SK-N-SH treated with all-trans-retinoic acid at 6 μM for 48 hours (cell line): Measurements from ENCODE around the gene REXO1.

Experiments
- ATAC-seq: fragments of 200-7000 bp; cut with Tn5 transposase; 3 replicates; pipeline ENCODE4 v1.9.1; 2020; ENCODE audit warnings: mild to moderate bottlenecking, moderate library complexity
- ARNTL ChIP-seq: fragments of 450-650 bp; formaldehyde crosslinking; IDR thresholded peaks from 2 replicates; pipeline ENCODE4 v1.5.0; 2020; ENCODE audit warnings: low read depth, mild to moderate bottlenecking, moderate library complexity, borderline replicate concordance
- BACH2 ChIP-seq: fragments of 250-450 bp; sonication (Bioruptor Pico); IDR thresholded peaks from 2 replicates; pipeline ENCODE4 v1.9.0; 2021; ENCODE audit warnings: mild to moderate bottlenecking, borderline replicate concordance
- CREB5 ChIP-seq: fragments of 250-450 bp; sonication (Bioruptor Pico); IDR thresholded peaks from 2 replicates; pipeline ENCODE4 v1.5.1; 2020; ENCODE audit warnings: low read depth, mild to moderate bottlenecking, moderate library complexity
- CSDC2 ChIP-seq: fragments of 250-450 bp; sonication (Bioruptor Pico); IDR thresholded peaks from 2 replicates; pipeline ENCODE4 v1.5.0; 2020; ENCODE audit warnings: mild to moderate bottlenecking, moderate library complexity
- ESRRG ChIP-seq: fragments of 250-450 bp; sonication (Bioruptor Pico); IDR thresholded peaks from 2 replicates; pipeline ENCODE4 v1.6.1; 2021; ENCODE audit warnings: mild to moderate bottlenecking
- GLIS3 ChIP-seq: fragments of 250-450 bp; sonication (Bioruptor Pico); IDR thresholded peaks from 2 replicates; pipeline ENCODE4 v1.5.0; 2020; ENCODE audit warnings: mild to moderate bottlenecking, moderate library complexity
- ISL1 ChIP-seq: fragments of 250-450 bp; sonication (Bioruptor Pico); IDR thresholded peaks from 2 replicates; pipeline ENCODE4 v2.1.2; 2022; ENCODE audit warnings: mild to moderate bottlenecking, moderate library complexity
- OSR1 ChIP-seq: fragments of 250-450 bp; sonication (Bioruptor Pico); IDR thresholded peaks from 2 replicates; pipeline ENCODE4 v1.8.0; 2022; ENCODE audit warnings: moderate library complexity, mild to moderate bottlenecking, inconsistent platforms
- PATZ1 ChIP-seq: fragments of 250-450 bp; sonication (Bioruptor Pico); IDR thresholded peaks from 2 replicates; pipeline ENCODE4 v1.8.0; 2020; ENCODE audit warnings: mild to moderate bottlenecking, moderate library complexity, borderline replicate concordance
- POU6F1 ChIP-seq: fragments of 250-450 bp; sonication (Bioruptor Pico); IDR thresholded peaks from 2 replicates; pipeline ENCODE4 v1.8.0; 2021; ENCODE audit warnings: low read depth, mild to moderate bottlenecking, moderate library complexity, borderline replicate concordance
- PPARA ChIP-seq: fragments of 250-450 bp; sonication (Bioruptor Pico); IDR thresholded peaks from 2 replicates; pipeline ENCODE4 v1.5.0; 2020; ENCODE audit warnings: mild to moderate bottlenecking, borderline replicate concordance
- RARB ChIP-seq: fragments of 250-450 bp; sonication (Bioruptor Pico); IDR thresholded peaks from 2 replicates; pipeline ENCODE4 v1.8.0; 2021; ENCODE audit warnings: mild to moderate bottlenecking, moderate library complexity
- SNAI2 ChIP-seq: fragments of 250-450 bp; sonication (Bioruptor Pico); IDR thresholded peaks from 2 replicates; pipeline ENCODE4 v1.5.0; 2020; ENCODE audit warnings: mild to moderate bottlenecking, moderate library complexity
- TCF4 ChIP-seq: fragments of 250-450 bp; sonication (Bioruptor Pico); IDR thresholded peaks from 2 replicates; pipeline ENCODE4 v1.8.0; 2021; ENCODE audit warnings: mild to moderate bottlenecking, moderate library complexity, borderline replicate concordance
- TOX ChIP-seq: fragments of 250-450 bp; sonication (Bioruptor Pico); IDR thresholded peaks from 2 replicates; pipeline ENCODE4 v1.8.0; 2021; ENCODE audit warnings: mild to moderate bottlenecking, moderate library complexity, borderline replicate concordance
- TSHZ2 ChIP-seq: fragments of 250-450 bp; sonication (Bioruptor Pico); IDR thresholded peaks from 2 replicates; pipeline ENCODE4 v1.5.0; 2020; ENCODE audit warnings: mild to moderate bottlenecking, moderate library complexity
- ZC3H10 ChIP-seq: fragments of 250-450 bp; sonication (Bioruptor Pico); IDR thresholded peaks from 2 replicates; pipeline ENCODE4 v1.5.1; 2021; ENCODE audit warnings: mild to moderate bottlenecking, moderate library complexity
- ZFP3 ChIP-seq: fragments of 250-450 bp; sonication (Bioruptor Pico); IDR thresholded peaks from 2 replicates; pipeline ENCODE4 v1.5.0; 2020; ENCODE audit warnings: mild to moderate bottlenecking, moderate library complexity
- ZFP30 ChIP-seq: fragments of 450-650 bp; formaldehyde crosslinking; IDR thresholded peaks from 2 replicates; pipeline ENCODE4 v1.5.0; 2022; ENCODE audit warnings: mild to moderate bottlenecking, moderate library complexity
- ZNF565 ChIP-seq: fragments of 450-650 bp; formaldehyde crosslinking; conservative IDR thresholded peaks from 2 replicates; pipeline ENCODE4 v1.5.0; 2020; ENCODE audit warnings: low read depth, mild to moderate bottlenecking, moderate library complexity
- ZNF70 ChIP-seq: fragments of 450-650 bp; formaldehyde crosslinking; IDR thresholded peaks from 2 replicates; pipeline ENCODE4 v1.5.0; 2020; ENCODE audit warnings: mild to moderate bottlenecking, moderate library complexity
- ZNF8 ChIP-seq: fragments of 450-650 bp; formaldehyde crosslinking; IDR thresholded peaks from 2 replicates; pipeline ENCODE4 v1.5.0; 2020; ENCODE audit warnings: mild to moderate bottlenecking, moderate library complexity

The REXO1 gene

GRCh38 chr19:1805401-1806183 lies 42.7 kb downstream of the REXO1 start:
- no peak for ATAC-seq
- no peak for TF ChIP-seq TOX
- no peak for TF ChIP-seq GLIS3 (CRISPR knock-in tag)
- TF ChIP-seq ZC3H10, result no peak
- no peak for TF ChIP-seq ZNF8 (CRISPR knock-in tag)
- no peak for TF ChIP-seq CSDC2
- no peak for TF ChIP-seq CREB5 (CRISPR knock-in tag)
- no peak for TF ChIP-seq ISL1 (CRISPR knock-in tag)
- no peak for TF ChIP-seq PATZ1 (CRISPR knock-in tag)
- no peak for TF ChIP-seq ZFP30
- no peak for TF ChIP-seq ZNF70 (CRISPR knock-in tag)
- no peak for TF ChIP-seq PPARA
- no peak for TF ChIP-seq TCF4
- TF ChIP-seq ARNTL (CRISPR knock-in tag), result no peak
- no peak for TF ChIP-seq TSHZ2
- no peak for TF ChIP-seq SNAI2 (CRISPR knock-in tag)
- TF ChIP-seq OSR1 (CRISPR knock-in tag), result no peak
- no peak for TF ChIP-seq ZNF565 (CRISPR knock-in tag)
- TF ChIP-seq, all 23 proteins: peak for 0

GRCh38 chr19:1804858-1805257 lies 43.4 kb downstream of the REXO1 start:
- no peak for ATAC-seq
- no peak for TF ChIP-seq PATZ1 (CRISPR knock-in tag)
- TF ChIP-seq TOX, result no peak
- TF ChIP-seq PPARA, result no peak
- TF ChIP-seq GLIS3 (CRISPR knock-in tag), result no peak
- TF ChIP-seq SNAI2 (CRISPR knock-in tag), result no peak
- TF ChIP-seq, all 23 proteins: peak for 0

- ATAC-seq, result no peak
- TF ChIP-seq TOX (no peak), PATZ1 (CRISPR knock-in tag) (no peak), BACH2 (CRISPR knock-in tag) (no peak), SNAI2 (CRISPR knock-in tag) (no peak), ZFP3 (CRISPR knock-in tag) (no peak), ZNF8 (CRISPR knock-in tag) (no peak), GLIS3 (CRISPR knock-in tag) (no peak), OSR1 (CRISPR knock-in tag) (no peak), RARB (no peak), ARNTL (CRISPR knock-in tag) (no peak), POU6F1 (no peak), ESRRG (CRISPR knock-in tag) (no peak), ZNF565 (CRISPR knock-in tag) (no peak), ISL1 (CRISPR knock-in tag) (no peak), TCF4 (no peak)
Observed at GRCh38 chr19:1799695-1800342, 48.5 kb downstream of the REXO1 start.
